GM12875 (cell line): ENCODE data around the gene NECTIN1.

Source experiments
- H3K4me3 ChIP-seq: one replicate; pipeline ENCODE4 v1.5.1; 2011; ENCODE audit warnings: low read depth, low read length, control low read depth
- CTCF ChIP-seq: IDR thresholded peaks from 2 replicates; pipeline ENCODE4 v1.5.1; 2011; ENCODE audit warnings: low read depth, mild to moderate bottlenecking, control low read depth, inconsistent platforms, low read length, moderate library complexity, borderline replicate concordance; ENCODE audit not compliant: insufficient read depth

NECTIN1 gene

GRCh38 chr11:119723952-119724325 lies 5.1 kb downstream of the NECTIN1 start:
- no peak for TF ChIP-seq CTCF
- no peak overlapping the region for H3K4me3 ChIP-seq

- TF ChIP-seq CTCF, result no peak
- no peak overlapping the region for H3K4me3 ChIP-seq
Observed at GRCh38 chr11:119723243-119723951, 5.6 kb downstream of the NECTIN1 start.

- no peak overlapping the region for H3K4me3 ChIP-seq
- TF ChIP-seq CTCF, result no peak
Observed at GRCh38 chr11:119722281-119722794, 6.7 kb downstream of the NECTIN1 start.

DNA sequence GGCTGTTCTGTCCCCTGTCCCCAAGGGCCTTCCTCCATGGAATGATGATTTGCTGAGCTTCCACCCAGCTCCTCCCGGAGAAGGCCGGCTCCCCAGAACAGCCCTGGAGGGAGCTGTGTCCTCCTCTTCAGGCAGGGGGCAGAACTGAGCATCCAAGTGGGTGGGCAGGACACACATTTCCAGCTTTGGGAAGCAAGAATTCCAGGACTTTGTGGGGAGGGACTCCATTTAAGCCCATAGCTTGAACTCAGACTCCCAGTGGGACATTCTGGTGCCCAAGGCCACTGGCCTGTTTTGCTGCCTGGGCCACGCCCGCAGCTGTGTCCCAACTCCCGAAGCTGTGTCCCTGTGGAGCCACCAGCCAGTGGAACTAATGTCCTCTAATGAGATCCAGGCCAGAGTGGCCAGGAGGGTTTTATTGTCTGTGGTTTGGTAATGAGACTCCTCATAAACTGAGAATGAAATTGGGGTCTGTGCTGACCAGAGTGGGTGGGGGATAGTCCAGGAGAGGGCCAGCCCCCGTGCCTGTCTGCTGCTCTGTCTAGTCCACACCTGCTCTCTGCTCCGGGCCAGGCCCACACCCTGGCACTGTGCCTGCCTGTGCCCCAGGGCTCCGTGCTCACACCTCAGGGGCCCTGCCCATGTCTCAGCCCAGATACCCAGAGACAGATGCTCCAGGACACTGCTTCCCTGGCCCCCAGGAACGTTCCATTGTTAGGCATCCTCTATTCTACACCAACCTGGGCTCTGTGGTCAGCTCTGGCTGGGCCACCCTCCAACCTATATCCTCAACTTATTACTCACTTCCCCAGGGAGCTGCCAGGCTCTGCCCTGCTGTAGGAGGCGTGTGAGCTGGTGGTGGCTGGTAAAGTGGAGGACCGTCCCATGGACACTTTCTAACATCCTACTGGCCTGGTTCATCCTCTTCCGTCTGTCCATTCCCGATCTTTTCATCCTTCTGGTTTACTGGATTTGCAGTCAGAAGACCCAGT lies 7.6 kb downstream of the NECTIN1 start:
- peak; percentile 31; the same call in 1 of the 2 replicates for TF ChIP-seq CTCF
- no peak overlapping the region for H3K4me3 ChIP-seq

- H3K4me3 ChIP-seq, result no peak overlapping the region
- TF ChIP-seq CTCF, result no peak
Observed at GRCh38 chr11:119720311-119720913, 8.6 kb downstream of the NECTIN1 start.

- no peak overlapping the region for H3K4me3 ChIP-seq
- TF ChIP-seq CTCF, result no peak
Observed at GRCh38 chr11:119717839-119718534, 11.0 kb downstream of the NECTIN1 start.
